Activated T-helper 2 cell treated with anti-CD3 and anti-CD28 coated beads, Interferon-gamma antibody, Interleukin-2, Interleukin-4, amounts not matched to agents 10 μg/mL and 5 μg/mL and 100 μg/mL, durations not matched to agents 14 hours and 24 hours and 36 hours (primary cell): ENCODE data around the gene TPX2. TPM values are rescaled to one million over a fixed set of nuclear protein-coding genes. Genes with fewer than 3 reads are reported as not detected.
A peak's percentile ranks its signal among the peaks of the same experiment; 100 is the strongest.

ENCODE experiments used
- DNase-seq: peaks from one replicate; pipeline ENCODE4 v3.0.0; 2021; ENCODE audit warnings: low spot score
- H3K27ac Mint-ChIP-seq: one replicate; pipeline ENCODE4 v1.8.0; 2021; ENCODE audit warnings: mixed read lengths
- H3K27me3 Mint-ChIP-seq: one replicate; pipeline ENCODE4 v1.8.0; 2021; ENCODE audit warnings: low read depth, mixed read lengths
- H3K36me3 Mint-ChIP-seq: one replicate; pipeline ENCODE4 v1.8.0; 2021; ENCODE audit warnings: low read depth, mixed read lengths
- H3K4me1 Mint-ChIP-seq: one replicate; pipeline ENCODE4 v1.8.0; 2021; ENCODE audit warnings: low read depth, mixed read lengths
- H3K4me3 Mint-ChIP-seq: one replicate; pipeline ENCODE4 v1.8.0; 2021; ENCODE audit warnings: low read depth, mild to moderate bottlenecking, moderate library complexity, mixed read lengths
- H3K9me3 Mint-ChIP-seq: one replicate; pipeline ENCODE4 v1.8.0; 2021; ENCODE audit warnings: mixed read lengths
- intact Hi-C: fragments of 100-400 bp; cut with micrococcal nuclease; formaldehyde crosslinking; loops from one replicate; pipeline ENCODE4 v1.15.1; 2023
- total RNA-seq: library from RNA; stranded (reverse); gene quantifications from 2 replicates; pipeline ENCODE4 v1.2.3, GENCODE V29; 2022

TPX2 gene
- total RNA-seq, 1 donor from 2014 or later = 82.8 TPM

DNA sequence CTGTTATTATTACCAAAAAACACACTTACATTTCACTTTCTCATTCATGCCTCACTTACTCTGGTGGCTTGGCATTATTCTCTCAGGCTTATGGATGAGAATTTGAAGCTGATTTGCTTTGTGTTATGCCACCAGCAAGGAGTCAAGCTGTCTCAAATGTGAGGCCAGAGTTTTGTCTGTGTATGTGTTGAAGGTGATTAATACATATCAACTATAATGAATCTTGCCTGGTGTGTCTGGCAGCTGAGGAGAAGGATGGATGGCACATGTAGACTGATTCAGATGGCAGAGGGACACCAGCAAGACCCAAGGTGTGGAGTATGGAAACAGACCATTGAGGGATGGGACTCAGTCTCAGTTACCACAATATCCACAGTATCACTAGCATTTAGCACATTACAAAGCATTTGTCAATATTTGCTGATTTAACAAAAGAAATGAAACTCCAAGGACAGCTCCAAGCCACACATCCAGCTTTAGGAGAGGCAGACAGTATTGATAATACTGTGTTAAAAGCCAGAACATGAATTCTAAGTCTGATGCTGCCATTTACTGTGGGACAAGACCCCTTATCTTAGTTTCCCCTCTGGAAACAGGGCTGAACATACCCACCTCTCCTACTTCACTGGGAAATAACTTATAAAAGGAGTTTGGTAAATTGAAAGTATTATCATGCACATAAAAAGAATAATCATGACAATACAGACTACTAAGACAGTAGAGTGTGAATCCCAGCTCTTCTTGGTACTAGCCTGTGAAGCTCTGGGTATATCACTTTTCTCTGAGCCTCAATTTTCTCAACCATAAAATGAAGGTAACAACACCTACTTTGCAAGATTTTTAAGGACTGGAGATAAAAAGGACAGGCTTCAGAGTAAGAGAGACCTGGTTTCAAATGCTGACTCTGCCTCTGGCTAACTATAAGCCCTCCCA, 27.6 kb upstream of the TPX2 start:
- Mint-ChIP-seq H3K4me1 (peaks cover 71% of the 10 kb centered on the region), H3K36me3 (peaks cover 98% of the 10 kb centered on the region), H3K27me3 (no peaks in the 10 kb centered on the region), H3K4me3 (no peak overlapping the region), H3K9me3 (no peaks in the 10 kb centered on the region), H3K27ac (peak overlapping the region; percentile 5)
- intact Hi-C loops = no loop called here
- DNase-seq = no peak

DNA sequence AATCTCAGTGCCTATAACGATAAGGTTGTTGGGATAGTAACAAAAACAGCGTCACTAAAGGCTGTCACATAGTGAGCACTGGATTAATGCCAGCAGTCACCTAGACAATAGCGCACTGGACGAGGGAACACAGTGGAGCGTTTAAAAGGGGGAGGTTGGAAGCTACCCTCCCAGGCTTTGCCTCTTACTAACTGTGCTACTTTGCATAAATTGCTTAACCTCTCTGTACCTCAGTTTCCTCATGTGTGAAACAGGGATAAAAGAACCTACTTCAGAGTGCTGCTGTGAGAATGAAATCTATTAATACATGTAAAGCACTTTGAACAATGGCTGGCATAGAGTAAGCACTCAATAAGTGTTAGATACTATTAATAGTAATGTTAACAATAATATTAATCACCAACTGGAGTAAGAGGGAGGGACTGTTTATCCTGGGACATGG, 27.0 kb upstream of the TPX2 start:
- Mint-ChIP-seq H3K4me3 (no peak overlapping the region), H3K27ac (peak overlapping the region; percentile 5), H3K27me3 (no peaks in the 10 kb centered on the region), H3K4me1 (peaks cover 71% of the 10 kb centered on the region), H3K9me3 (no peaks in the 10 kb centered on the region), H3K36me3 (peaks cover 98% of the 10 kb centered on the region)
- DNase-seq = no peak
- intact Hi-C loops = no loop called here

GRCh38 chr20:31712564-31713311, 26.4 kb upstream of the TPX2 start:
- Mint-ChIP-seq H3K9me3 (no peaks in the 10 kb centered on the region), H3K27me3 (no peaks in the 10 kb centered on the region), H3K36me3 (peaks cover 98% of the 10 kb centered on the region), H3K4me1 (peaks cover 75% of the 10 kb centered on the region), H3K4me3 (peak overlapping the region; percentile 68), H3K27ac (peak overlapping the region; percentile 82)
- no peak for DNase-seq
- intact Hi-C loops = no loop called here

DNA sequence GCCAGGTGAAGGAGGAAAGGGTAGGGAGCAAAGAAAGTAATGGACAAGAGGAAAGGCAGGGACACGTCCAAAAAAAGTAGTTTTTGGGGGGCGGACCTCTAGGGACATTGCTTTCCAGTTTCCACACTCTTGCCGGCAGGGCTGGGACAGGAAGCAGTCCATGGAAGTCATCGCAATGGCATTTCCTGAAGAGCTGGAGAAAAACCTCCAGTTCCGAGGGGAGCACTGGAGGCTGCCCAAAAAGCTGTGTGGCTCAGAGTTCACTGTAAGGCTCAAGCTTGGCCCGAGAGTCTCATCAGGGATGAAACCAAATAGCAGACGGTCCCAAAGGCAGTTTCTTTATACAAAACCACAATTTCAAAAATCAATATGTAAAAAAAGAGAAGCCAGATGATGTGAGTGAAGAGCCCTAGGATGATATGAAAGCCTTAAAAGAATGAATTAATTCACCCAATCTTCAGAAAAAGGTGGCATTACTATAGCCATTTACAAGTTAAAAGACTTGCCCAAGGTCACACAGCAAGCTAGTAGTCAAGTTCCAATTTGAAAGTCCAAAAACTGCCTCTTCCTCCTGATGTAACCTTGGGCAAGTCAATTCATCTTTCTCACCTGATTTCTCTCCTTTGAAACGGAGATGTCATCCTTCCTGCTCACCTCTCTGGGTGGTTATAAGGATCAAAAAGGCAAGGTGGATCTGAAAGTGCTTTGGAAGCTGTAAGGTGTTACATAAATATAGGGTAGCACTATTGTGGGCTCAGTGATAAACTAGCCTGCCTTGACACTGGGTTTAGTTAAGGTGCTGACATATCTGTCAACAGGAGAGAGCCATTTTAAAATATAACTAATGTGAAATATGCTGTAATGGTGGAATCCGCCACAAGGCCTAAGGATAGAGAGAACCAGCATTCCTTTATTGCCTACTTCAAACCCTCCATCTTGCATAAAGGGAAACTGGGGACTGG, 25.5 kb upstream of the TPX2 start:
- no peaks in the 10 kb centered on the region for H3K9me3 Mint-ChIP-seq
- intact Hi-C loops = no loop called here
- peaks cover 78% of the 10 kb centered on the region for H3K4me1 Mint-ChIP-seq
- no peaks in the 10 kb centered on the region for H3K27me3 Mint-ChIP-seq
- no peak for DNase-seq
- peak overlapping the region; percentile 82 for H3K27ac Mint-ChIP-seq
- H3K36me3 Mint-ChIP-seq = peaks cover 96% of the 10 kb centered on the region
- H3K4me3 Mint-ChIP-seq = peak overlapping the region; percentile 97

DNA sequence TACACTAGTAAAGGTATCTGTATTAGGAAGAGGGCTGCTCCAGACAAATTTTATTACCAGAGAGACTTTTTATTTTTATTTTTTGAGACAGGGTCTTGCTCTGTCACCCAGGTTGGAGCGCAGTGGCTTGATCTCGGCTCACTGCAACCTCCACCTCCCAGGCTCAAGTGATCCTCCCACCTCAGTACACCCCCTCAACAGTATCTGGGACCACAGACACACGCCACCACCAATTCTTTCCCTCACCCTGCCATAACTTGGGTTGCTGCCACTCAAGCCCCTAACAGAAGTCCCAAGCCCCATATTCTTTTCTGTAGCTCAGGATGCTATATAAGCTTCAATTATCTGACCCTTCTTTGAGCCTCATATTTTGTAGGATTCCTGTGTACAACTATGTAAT, 23.3 kb upstream of the TPX2 start:
- peaks cover 72% of the 10 kb centered on the region for H3K4me1 Mint-ChIP-seq
- no peak for DNase-seq
- H3K27ac Mint-ChIP-seq = peak overlapping the region; percentile 86
- intact Hi-C loops = no loop called here
- H3K9me3 Mint-ChIP-seq = no peaks in the 10 kb centered on the region
- no peaks in the 10 kb centered on the region for H3K27me3 Mint-ChIP-seq
- peaks cover 99% of the 10 kb centered on the region for H3K36me3 Mint-ChIP-seq
- H3K4me3 Mint-ChIP-seq = peak overlapping the region; percentile 97

DNA sequence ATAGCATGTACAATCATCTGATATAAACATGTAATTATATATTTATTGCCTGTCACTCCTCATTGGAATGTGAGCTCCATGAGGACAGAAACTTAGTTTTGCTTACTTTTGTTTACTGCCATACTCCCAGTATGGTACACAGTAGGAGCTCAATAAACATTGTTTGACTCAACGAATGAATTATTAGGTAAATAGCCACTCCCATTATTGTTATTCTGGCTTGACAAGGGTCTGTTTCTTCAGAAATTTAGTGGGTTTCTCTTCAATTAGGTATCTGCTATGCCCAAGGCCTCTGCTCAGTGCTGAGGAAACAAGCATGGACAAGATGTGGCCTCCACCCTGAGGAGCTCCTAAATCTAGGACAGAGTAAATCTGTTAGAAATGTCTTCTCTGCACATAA, 22.7 kb upstream of the TPX2 start:
- H3K27ac Mint-ChIP-seq = peak overlapping the region; percentile 93
- no peaks in the 10 kb centered on the region for H3K9me3 Mint-ChIP-seq
- H3K4me3 Mint-ChIP-seq = peak overlapping the region; percentile 97
- DNase-seq = no peak
- peaks cover 66% of the 10 kb centered on the region for H3K4me1 Mint-ChIP-seq
- no peaks in the 10 kb centered on the region for H3K27me3 Mint-ChIP-seq
- peaks cover 99% of the 10 kb centered on the region for H3K36me3 Mint-ChIP-seq
- intact Hi-C loops = no loop called here

GRCh38 chr20:31716818-31717477, 22.1 kb upstream of the TPX2 start:
- intact Hi-C loops = loop anchor here (1.0 kb wide), 3 partner anchors 17 to 42 kb away; no protein-coding TSS in a partner anchor

GRCh38 chr20:31717478-31718201, 21.4 kb upstream of the TPX2 start:
- intact Hi-C loops = loop anchor here (1.0 kb wide), 3 partner anchors 17 to 42 kb away; no protein-coding TSS in a partner anchor

More at GRCh38 chr20:31716818-31717477, 22.1 kb upstream of the TPX2 start:
- Mint-ChIP-seq H3K4me1 (peaks cover 61% of the 10 kb centered on the region), H3K9me3 (no peaks in the 10 kb centered on the region), H3K27me3 (no peaks in the 10 kb centered on the region), H3K4me3 (peak overlapping the region; percentile 97), H3K36me3 (peaks cover 99% of the 10 kb centered on the region), H3K27ac (peak overlapping the region; percentile 93)
- no peak for DNase-seq

GRCh38 chr20:31718952-31719643, 20.0 kb upstream of the TPX2 start:
- Mint-ChIP-seq H3K27me3 (no peaks in the 10 kb centered on the region), H3K4me1 (peaks cover 42% of the 10 kb centered on the region)

More at GRCh38 chr20:31717478-31718201, 21.4 kb upstream of the TPX2 start:
- Mint-ChIP-seq H3K4me1 (peaks cover 54% of the 10 kb centered on the region), H3K36me3 (peaks cover 99% of the 10 kb centered on the region), H3K9me3 (no peaks in the 10 kb centered on the region), H3K27ac (peak overlapping the region; percentile 93), H3K4me3 (peak overlapping the region; percentile 97), H3K27me3 (no peaks in the 10 kb centered on the region)
- peak; percentile 22 for DNase-seq

GRCh38 chr20:31719644-31720485, 19.2 kb upstream of the TPX2 start:
- H3K9me3 Mint-ChIP-seq = no peaks in the 10 kb centered on the region
- H3K4me1 Mint-ChIP-seq = peaks cover 38% of the 10 kb centered on the region
- intact Hi-C loops = loop anchor here (5.0 to 10.0 kb wide), 2 partner anchors 148 to 205 kb away; partner anchors contain the start of gene HM13
- H3K27ac Mint-ChIP-seq = peak overlapping the region; percentile 97
- no peaks in the 10 kb centered on the region for H3K27me3 Mint-ChIP-seq
- no peak for DNase-seq
- H3K36me3 Mint-ChIP-seq = peaks cover 81% of the 10 kb centered on the region
- peak overlapping the region; percentile 97 for H3K4me3 Mint-ChIP-seq

More at GRCh38 chr20:31718952-31719643, 20.0 kb upstream of the TPX2 start:
- H3K9me3 Mint-ChIP-seq = no peaks in the 10 kb centered on the region
- peak overlapping the region; percentile 97 for H3K27ac Mint-ChIP-seq
- no peak for DNase-seq
- intact Hi-C loops = no loop called here
- peak overlapping the region; percentile 97 for H3K4me3 Mint-ChIP-seq
- H3K36me3 Mint-ChIP-seq = peaks cover 89% of the 10 kb centered on the region
